Choroid plexus epithelial cell (primary cell): Measurements from ENCODE around the gene CD200R1L.

Experiments
- DNase-seq: peaks from one replicate; pipeline ENCODE4 v3.0.0-alpha.2; 2010; ENCODE audit warnings: low read depth
- H3K4me3 ChIP-seq: 2 replicates; pipeline ENCODE4 v1.5.1; 2011; ENCODE audit warnings: low read depth, mild to moderate bottlenecking, control low read depth, low read length, moderate library complexity
- TF ChIP-seq, protein P1 (sequence below): conservative IDR thresholded peaks from 2 replicates; pipeline ENCODE4 v1.5.1; 2011; ENCODE audit warnings: low read depth, mild to moderate bottlenecking, control low read depth, inconsistent platforms, low read length, moderate library complexity

Gene CD200R1L

GRCh38 chr3:112874725-112875124 lies 28.1 kb upstream of the CD200R1L start:
- H3K4me3 ChIP-seq: no peak overlapping the region
- TF ChIP-seq, protein P1, sequence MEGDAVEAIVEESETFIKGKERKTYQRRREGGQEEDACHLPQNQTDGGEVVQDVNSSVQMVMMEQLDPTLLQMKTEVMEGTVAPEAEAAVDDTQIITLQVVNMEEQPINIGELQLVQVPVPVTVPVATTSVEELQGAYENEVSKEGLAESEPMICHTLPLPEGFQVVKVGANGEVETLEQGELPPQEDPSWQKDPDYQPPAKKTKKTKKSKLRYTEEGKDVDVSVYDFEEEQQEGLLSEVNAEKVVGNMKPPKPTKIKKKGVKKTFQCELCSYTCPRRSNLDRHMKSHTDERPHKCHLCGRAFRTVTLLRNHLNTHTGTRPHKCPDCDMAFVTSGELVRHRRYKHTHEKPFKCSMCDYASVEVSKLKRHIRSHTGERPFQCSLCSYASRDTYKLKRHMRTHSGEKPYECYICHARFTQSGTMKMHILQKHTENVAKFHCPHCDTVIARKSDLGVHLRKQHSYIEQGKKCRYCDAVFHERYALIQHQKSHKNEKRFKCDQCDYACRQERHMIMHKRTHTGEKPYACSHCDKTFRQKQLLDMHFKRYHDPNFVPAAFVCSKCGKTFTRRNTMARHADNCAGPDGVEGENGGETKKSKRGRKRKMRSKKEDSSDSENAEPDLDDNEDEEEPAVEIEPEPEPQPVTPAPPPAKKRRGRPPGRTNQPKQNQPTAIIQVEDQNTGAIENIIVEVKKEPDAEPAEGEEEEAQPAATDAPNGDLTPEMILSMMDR: no peak
- no peak for DNase-seq

- no peak for DNase-seq
- TF ChIP-seq, protein P1: no peak
- no peak overlapping the region for H3K4me3 ChIP-seq
These were observed 27.0 kb upstream of the CD200R1L start for GRCh38 chr3:112873632-112874031.

DNA sequence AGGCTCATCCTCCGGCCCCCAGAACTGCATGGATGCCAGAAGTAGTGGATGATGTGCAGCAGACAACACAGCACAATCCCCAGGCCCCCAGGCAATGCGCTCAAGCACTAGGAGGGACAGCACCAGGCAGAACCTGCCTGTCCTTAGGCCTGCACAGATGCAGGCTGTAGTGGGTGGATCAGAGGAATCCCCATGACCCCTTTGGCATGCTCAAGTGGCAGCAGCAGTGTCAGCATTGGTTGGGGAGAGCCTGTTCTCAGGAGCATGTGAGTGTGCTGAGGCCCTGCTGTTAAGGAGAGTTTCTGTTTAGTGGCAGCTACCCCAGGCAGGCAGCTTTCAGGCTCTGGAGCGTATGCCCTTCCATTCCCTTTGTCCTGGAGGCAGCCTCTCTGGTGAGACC lies 25.1 kb upstream of the CD200R1L start:
- DNase-seq: no peak
- no peak overlapping the region for H3K4me3 ChIP-seq

GRCh38 chr3:112865757-112866156 lies 19.1 kb upstream of the CD200R1L start:
- no peak overlapping the region for H3K4me3 ChIP-seq
- TF ChIP-seq, protein P1: no peak
- no peak for DNase-seq

More for the DNA sequence above, 25.1 kb upstream of the CD200R1L start:
- TF ChIP-seq, protein P1: no peak

GRCh38 chr3:112860898-112861297 lies 14.2 kb upstream of the CD200R1L start:
- no peak for DNase-seq

GRCh38 chr3:112858410-112859069 lies 11.9 kb upstream of the CD200R1L start:
- TF ChIP-seq, protein P1: no peak
- DNase-seq: peak; percentile 24
- H3K4me3 ChIP-seq: no peak overlapping the region

More at GRCh38 chr3:112860898-112861297, 14.2 kb upstream of the CD200R1L start:
- TF ChIP-seq, protein P1: no peak
- no peak overlapping the region for H3K4me3 ChIP-seq

DNA sequence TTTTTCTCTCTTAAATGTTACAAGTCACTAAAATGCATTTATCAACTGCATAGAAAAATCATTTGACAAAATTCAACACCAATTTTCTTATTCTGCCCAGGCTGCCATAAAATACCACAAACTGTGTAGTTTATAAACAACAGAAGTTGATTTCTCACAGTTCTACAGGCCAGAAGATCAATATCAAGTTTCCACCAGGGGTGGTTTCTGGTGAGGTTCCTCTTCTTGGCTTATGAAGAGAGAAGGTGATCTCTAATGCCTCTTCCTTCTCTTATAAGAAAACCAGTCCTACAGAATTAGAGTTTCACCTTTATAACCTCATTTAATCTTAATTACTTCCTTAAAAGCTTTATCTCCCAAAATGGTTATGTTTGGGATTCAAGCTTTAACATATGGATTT lies 10.9 kb upstream of the CD200R1L start:
- TF ChIP-seq, protein P1: no peak
- H3K4me3 ChIP-seq: no peak overlapping the region
- DNase-seq: no peak
